ENCODE results near the gene ACKR1.

Gene ACKR1

DNA sequence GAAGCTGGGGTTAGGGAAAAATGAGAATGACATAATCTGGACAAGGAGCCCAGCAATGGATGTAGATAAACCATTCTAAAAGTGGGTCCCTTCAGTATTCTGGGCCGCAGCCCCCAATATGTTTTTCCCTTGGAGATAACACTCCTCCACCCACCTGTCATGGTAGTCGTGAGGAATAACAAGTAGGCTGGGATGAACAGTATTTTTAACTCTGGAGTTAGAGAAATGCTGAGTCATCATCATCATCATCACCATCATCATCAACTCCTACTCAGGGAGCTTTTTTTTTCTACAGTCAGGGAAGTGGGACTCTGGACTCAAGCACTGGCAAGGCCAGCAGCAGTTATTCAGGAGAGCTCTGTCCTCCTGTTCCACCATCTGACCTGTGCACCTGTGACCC lies 20.5 kb upstream of the ACKR1 start:
- Mint-ChIP-seq H3K9me3 (no peaks in the 10 kb centered on the region), H3K27ac (no peak overlapping the region), H3K27me3 (ENCODE audit: low read depth) (peaks cover 47% of the 10 kb centered on the region), H3K4me1 (no peaks in the 10 kb centered on the region), H3K36me3 (ENCODE audit: low read depth) (no peaks in the 10 kb centered on the region), H3K4me3 (no peak overlapping the region)
- TF ChIP-seq, protein P1, sequence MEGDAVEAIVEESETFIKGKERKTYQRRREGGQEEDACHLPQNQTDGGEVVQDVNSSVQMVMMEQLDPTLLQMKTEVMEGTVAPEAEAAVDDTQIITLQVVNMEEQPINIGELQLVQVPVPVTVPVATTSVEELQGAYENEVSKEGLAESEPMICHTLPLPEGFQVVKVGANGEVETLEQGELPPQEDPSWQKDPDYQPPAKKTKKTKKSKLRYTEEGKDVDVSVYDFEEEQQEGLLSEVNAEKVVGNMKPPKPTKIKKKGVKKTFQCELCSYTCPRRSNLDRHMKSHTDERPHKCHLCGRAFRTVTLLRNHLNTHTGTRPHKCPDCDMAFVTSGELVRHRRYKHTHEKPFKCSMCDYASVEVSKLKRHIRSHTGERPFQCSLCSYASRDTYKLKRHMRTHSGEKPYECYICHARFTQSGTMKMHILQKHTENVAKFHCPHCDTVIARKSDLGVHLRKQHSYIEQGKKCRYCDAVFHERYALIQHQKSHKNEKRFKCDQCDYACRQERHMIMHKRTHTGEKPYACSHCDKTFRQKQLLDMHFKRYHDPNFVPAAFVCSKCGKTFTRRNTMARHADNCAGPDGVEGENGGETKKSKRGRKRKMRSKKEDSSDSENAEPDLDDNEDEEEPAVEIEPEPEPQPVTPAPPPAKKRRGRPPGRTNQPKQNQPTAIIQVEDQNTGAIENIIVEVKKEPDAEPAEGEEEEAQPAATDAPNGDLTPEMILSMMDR (IDR thresholded peaks at IDR 0.05; ENCODE audit: unreplicated experiment in 3 of 3) = no peak

DNA sequence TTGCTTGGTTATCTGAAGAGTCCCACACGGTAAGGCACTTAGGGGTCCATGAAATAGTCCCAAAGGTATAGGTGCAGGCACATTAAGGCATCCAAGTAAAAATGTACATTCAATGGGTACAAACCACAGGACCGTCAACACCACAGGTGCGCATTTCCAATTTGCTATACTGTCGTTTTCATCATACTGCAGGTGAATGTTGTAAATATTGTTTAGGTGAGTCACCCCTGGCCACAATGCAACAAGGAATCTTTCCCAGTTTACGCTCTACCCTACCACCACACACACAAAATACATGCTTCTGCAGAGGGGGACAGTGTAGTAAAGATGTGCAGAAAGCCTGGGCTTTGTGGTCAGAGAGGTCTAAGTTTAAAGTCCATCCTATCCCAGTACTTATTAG lies 19.6 kb upstream of the ACKR1 start:
- H3K27me3 Mint-ChIP-seq (ENCODE audit: low read depth) = peaks cover 51% of the 10 kb centered on the region
- no peaks in the 10 kb centered on the region for H3K36me3 Mint-ChIP-seq (ENCODE audit: low read depth)
- TF ChIP-seq, protein P1 (IDR thresholded peaks at IDR 0.05; ENCODE audit: unreplicated experiment in 3 of 3) = no peak
- no peak overlapping the region for H3K4me3 Mint-ChIP-seq
- H3K9me3 Mint-ChIP-seq = no peaks in the 10 kb centered on the region
- H3K4me1 Mint-ChIP-seq = no peaks in the 10 kb centered on the region
- no peak overlapping the region for H3K27ac Mint-ChIP-seq

DNA sequence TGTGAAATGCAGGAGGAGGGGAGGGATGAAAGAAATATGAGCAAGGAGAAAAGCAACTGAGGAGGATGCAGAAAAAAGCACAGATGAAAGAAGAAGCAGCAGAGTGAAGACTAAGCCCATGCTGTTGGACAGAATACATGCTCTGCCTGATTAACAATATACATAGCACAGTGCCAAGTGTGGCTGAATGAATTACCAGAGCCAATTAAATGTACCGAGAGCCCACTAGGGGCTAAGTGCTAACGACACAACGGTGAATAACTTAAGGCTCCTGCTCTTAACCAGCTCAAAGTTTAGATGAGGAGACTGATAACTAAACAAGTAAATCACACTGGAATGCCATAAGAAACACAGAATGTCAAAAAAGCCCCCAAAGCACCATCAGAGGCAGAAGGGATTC lies 17.6 kb upstream of the ACKR1 start:
- no peaks in the 10 kb centered on the region for H3K36me3 Mint-ChIP-seq (ENCODE audit: low read depth)
- no peaks in the 10 kb centered on the region for H3K9me3 Mint-ChIP-seq
- TF ChIP-seq, protein P1 (IDR thresholded peaks at IDR 0.05; ENCODE audit: unreplicated experiment in 3 of 3) = no peak
- no peak overlapping the region for H3K4me3 Mint-ChIP-seq
- no peaks in the 10 kb centered on the region for H3K4me1 Mint-ChIP-seq
- no peak overlapping the region for H3K27ac Mint-ChIP-seq
- peaks cover 54% of the 10 kb centered on the region for H3K27me3 Mint-ChIP-seq (ENCODE audit: low read depth)

- TF ChIP-seq, protein P1 (IDR thresholded peaks at IDR 0.05; ENCODE audit: unreplicated experiment in 3 of 3) = no peak
- Mint-ChIP-seq H3K4me1 (no peaks in the 10 kb centered on the region), H3K4me3 (peak overlapping the region; percentile 65 to 76 (median 74))
Observed at GRCh38 chr1:159187647-159188374, 16.9 kb upstream of the ACKR1 start.

DNA sequence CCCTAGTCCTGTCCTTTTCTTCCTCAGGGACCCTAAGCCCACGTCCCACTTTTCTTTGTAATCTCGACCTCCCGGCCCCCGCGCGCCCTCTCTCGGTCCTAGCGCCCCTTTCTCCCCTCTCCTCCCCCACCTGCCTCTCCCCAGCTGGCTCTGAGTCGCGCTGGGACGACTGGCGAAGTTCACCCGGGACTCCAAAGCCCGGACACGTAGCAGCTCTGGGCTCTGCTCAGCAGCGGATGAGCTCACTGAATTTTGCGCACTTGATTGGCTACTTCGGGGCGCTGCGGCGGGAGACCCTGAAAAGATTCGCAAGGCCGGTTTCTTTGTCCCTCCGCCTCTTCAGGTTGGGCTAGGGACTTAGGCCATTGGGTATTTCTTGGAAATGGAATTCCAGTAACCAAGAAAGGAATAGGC lies 16.3 kb upstream of the ACKR1 start:
- Mint-ChIP-seq H3K36me3 (ENCODE audit: low read depth) (no peaks in the 10 kb centered on the region), H3K4me3 (peak overlapping the region; percentile 65 to 76 (median 74)), H3K4me1 (no peaks in the 10 kb centered on the region), H3K9me3 (no peaks in the 10 kb centered on the region), H3K27ac (no peak overlapping the region), H3K27me3 (ENCODE audit: low read depth) (peaks cover 60% of the 10 kb centered on the region)
- TF ChIP-seq, protein P1 (IDR thresholded peaks at IDR 0.05; ENCODE audit: unreplicated experiment in 3 of 3) = no peak

More at GRCh38 chr1:159187647-159188374, 16.9 kb upstream of the ACKR1 start:
- Mint-ChIP-seq H3K36me3 (ENCODE audit: low read depth) (no peaks in the 10 kb centered on the region), H3K27ac (no peak overlapping the region), H3K27me3 (ENCODE audit: low read depth) (peaks cover 54% of the 10 kb centered on the region), H3K9me3 (no peaks in the 10 kb centered on the region)

DNA sequence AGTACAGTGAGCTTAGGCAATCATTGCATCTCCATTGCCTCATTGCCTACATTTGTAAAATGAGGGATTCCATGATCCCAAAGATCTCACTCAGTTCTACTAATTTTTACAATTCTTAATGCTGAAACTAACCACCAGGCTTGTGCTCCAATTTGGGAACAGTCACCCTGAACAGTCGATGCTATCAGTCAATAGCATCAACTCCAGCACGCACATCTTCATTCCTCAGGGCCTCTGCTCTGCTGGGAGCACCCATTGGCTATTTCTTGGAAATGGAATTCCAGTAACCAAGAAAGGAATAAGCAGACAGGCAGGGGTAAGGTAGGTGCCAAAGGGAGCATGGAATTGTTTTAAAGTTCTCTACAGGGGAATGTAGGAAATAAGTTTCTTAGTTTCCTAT lies 14.2 kb upstream of the ACKR1 start:
- Mint-ChIP-seq H3K27me3 (ENCODE audit: low read depth) (peaks cover 57% of the 10 kb centered on the region), H3K9me3 (no peaks in the 10 kb centered on the region), H3K27ac (no peak overlapping the region), H3K4me1 (no peaks in the 10 kb centered on the region), H3K4me3 (no peak overlapping the region), H3K36me3 (ENCODE audit: low read depth) (no peaks in the 10 kb centered on the region)
- TF ChIP-seq, protein P1 (IDR thresholded peaks at IDR 0.05; ENCODE audit: unreplicated experiment in 3 of 3) = no peak

Data from nephron (organoid).